Measurements from ENCODE around the gene EBF3.

Gene EBF3

GRCh38 chr10:129838794-129839193, 125.3 kb downstream of the EBF3 start:
- ChIA-PET POLR2A (no interaction called here), CTCF (no interaction called here)

GRCh38 chr10:129837909-129838582, 126.0 kb downstream of the EBF3 start:
- POLR2A ChIA-PET = no interaction called here
- TF ChIP-seq CTCF (IDR thresholded peaks at IDR 0.05; ENCODE audit: control extremely low read depth, extremely low read depth, low read depth, missing control alignments) = no peak
- CTCF ChIA-PET = no interaction called here
- no peak for DNase-seq (ENCODE audit: extremely low spot score)

More at GRCh38 chr10:129838794-129839193, 125.3 kb downstream of the EBF3 start:
- TF ChIP-seq CTCF (IDR thresholded peaks at IDR 0.05; ENCODE audit: control extremely low read depth, extremely low read depth, low read depth, missing control alignments) = no peak
- no peak for DNase-seq (ENCODE audit: extremely low spot score)

- DNase-seq (ENCODE audit: extremely low spot score) = no peak
- TF ChIP-seq CTCF (IDR thresholded peaks at IDR 0.05; ENCODE audit: control extremely low read depth, extremely low read depth, low read depth, missing control alignments) = no peak
- POLR2A ChIA-PET = no interaction called here
- CTCF ChIA-PET = no interaction called here
Measured at GRCh38 chr10:129836253-129836652, 127.8 kb downstream of the EBF3 start.

GRCh38 chr10:129833994-129834739, 129.9 kb downstream of the EBF3 start:
- DNase-seq (ENCODE audit: extremely low spot score) = no peak
- no peak for TF ChIP-seq CTCF (IDR thresholded peaks at IDR 0.05; ENCODE audit: control extremely low read depth, extremely low read depth, low read depth, missing control alignments)
- POLR2A ChIA-PET = no interaction called here
- CTCF ChIA-PET = no interaction called here

GRCh38 chr10:129833468-129833950, 130.6 kb downstream of the EBF3 start:
- POLR2A ChIA-PET = no interaction called here
- DNase-seq (ENCODE audit: extremely low spot score) = no peak
- CTCF ChIA-PET = no interaction called here
- TF ChIP-seq CTCF (IDR thresholded peaks at IDR 0.05; ENCODE audit: control extremely low read depth, extremely low read depth, low read depth, missing control alignments) = no peak

- POLR2A ChIA-PET = no interaction called here
- CTCF ChIA-PET = no interaction called here
- DNase-seq (ENCODE audit: extremely low spot score) = no peak
- TF ChIP-seq CTCF (IDR thresholded peaks at IDR 0.05; ENCODE audit: control extremely low read depth, extremely low read depth, low read depth, missing control alignments) = no peak
Measured at GRCh38 chr10:129832573-129833467, 131.3 kb downstream of the EBF3 start.
